Jurkat, Clone E6-1 (cell line): Measurements from ENCODE around the gene VILL.

Experiments used
- DNase-seq: peaks from one replicate; pipeline ENCODE4 v3.0.0-alpha.2; 2011; ENCODE audit warnings: low read depth, low spot score
- H3K4me3 ChIP-seq: 2 replicates; pipeline ENCODE4 v1.5.1; 2011; ENCODE audit warnings: mild to moderate bottlenecking, low read length, control low read depth, moderate library complexity

Gene VILL

DNA sequence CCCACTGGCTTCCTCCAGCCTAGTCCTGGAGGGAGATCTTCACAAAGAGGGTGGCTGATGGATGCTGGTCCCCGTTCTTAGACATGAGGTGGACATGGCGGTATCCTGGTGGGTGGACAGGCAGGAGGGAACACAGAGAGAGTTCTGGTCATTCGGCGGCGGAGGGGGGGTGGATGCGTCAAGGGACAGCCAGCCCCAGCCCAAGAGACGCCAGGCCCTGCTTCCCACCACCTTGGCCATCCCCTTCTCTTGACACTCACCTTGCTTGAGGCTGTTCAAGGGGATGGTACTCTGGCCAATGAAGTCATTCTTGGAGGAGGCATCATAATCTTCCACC lies 17.1 kb downstream of the VILL start:
- no peak overlapping the region for H3K4me3 ChIP-seq
- no peak for DNase-seq

DNA sequence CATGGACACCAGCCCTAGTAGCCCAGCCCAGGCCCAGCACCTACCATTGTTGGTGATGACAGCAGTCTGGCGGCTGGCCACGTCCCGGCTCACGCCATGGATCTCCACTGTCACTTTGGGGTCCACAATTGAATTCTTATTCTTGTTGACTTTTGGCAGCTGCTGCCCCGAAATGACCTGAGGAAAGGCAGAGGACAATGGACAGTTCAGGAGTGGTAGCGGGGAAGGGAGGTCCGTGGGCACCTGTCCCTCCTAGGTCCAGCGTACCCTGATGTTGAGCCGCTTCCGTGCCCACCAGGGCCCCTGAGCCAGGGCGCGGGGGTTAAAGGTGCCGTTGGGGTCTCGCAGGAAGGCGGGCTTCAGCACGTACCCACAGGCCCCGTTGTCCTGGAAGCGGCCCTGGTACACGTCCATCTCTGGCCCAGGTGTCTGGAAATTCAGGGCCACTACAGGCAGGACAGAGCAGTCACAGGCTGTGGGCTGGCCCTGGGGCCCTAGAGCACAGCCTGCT lies 17.7 kb downstream of the VILL start:
- H3K4me3 ChIP-seq: no peak overlapping the region
- no peak for DNase-seq

DNA sequence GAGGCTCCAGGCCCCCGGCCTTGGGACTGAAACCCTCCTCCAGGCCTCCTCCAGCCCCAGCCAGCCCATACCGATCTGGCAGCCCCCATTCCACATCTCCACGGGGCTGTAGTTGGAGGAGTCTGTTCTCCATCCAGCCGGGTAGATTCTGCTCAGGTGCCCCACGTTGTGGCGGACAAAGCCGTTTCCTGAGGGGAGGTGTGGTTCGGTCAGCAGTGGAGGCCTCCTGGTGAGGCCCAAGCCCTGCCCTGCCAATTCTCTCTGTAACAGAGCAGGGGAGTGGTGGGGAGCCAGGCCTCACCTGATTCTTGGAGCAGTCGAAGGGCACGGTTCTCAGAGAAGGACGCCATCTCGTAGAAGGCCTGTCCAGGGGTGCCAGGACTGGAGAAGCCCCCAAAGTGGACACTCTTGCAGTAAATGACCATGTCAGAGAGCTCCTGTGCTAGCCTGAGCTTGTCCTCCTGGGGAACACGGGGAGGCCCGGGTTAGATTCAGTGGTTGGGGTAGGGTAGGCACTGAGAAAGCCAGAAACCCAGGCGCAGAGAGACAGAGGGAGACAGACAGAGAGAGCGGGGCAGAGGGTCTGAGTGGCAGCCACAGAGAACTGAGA lies 18.5 kb downstream of the VILL start:
- H3K4me3 ChIP-seq: no peak overlapping the region
- DNase-seq: no peak

DNA sequence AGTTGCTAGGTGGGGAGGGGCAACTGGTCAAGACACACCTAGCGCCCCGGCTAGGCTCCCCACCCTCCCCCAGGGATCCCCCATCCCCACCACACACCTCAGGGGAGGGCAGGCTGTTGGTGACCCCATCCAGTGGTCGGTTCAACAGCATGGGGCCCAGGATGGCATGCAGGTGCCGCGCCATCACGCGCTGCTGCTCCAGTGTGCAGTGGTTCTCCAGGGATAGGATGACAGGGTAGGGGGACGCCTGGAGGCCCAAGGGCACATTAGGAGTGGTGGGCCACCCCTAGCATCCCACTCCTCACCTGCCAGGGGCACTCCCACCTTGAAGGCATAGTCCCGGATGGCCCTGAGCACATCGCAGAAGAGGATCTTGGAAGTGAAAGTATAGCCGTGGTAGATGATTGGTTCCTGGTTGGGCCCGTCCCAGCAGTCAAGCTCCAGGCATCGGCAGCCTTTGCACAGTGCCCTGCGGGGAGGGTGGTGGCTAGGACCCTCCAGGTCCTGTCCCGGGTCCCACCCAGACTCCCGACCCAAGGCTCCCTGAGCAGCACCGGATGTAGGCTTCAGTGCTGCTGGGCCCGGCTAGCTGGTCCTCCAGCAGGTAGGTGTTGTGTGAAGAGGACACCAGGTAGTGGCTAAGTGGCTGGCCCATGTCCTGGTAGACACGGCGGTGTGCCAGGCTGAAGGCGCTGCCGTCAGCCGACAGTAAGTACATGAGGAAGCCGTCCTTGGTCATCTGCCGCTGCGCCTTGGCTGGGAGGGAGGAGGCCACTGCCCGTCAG lies 19.4 kb downstream of the VILL start:
- DNase-seq: no peak
- H3K4me3 ChIP-seq: no peak overlapping the region

DNA sequence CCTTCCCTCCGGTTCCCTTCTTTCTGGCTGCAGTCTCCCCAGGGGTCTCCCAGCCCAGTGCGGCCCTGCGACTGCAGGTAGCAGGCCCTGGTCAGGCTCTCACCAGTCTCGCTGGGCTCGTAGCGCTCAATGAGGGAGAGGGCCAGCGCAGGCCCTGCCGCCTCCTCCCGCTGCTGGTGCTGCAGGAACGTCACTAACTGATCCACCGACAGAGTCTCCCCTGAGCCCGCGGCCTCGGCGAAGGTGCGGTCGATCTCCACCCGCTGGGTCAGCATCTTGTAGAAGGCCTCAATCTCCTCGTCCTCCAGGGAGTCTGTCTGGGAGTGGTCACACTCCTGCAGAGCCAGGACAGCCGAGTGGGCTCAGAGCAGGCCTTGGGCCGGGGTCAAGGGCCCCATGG lies 20.5 kb downstream of the VILL start:
- no peak for DNase-seq
- no peak overlapping the region for H3K4me3 ChIP-seq

DNA sequence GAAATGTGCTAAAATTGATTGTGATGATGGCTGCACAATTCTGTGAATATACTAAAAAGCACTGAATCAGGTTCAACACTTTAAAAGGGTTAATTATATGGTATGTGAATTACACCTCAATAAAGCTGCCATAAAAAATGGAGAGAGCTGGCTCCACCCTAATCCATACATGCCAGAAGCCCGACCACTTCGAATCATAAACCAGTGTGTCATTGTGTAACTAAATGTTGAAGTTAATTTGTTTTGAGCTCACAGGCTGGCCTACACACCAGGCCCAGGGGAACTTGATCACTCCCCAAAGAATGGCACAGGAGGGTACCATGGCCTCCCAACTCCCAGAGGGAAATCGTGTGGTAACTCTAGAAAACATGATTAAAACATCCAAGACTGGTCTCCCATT lies 24.9 kb downstream of the VILL start:
- no peak for DNase-seq

DNA sequence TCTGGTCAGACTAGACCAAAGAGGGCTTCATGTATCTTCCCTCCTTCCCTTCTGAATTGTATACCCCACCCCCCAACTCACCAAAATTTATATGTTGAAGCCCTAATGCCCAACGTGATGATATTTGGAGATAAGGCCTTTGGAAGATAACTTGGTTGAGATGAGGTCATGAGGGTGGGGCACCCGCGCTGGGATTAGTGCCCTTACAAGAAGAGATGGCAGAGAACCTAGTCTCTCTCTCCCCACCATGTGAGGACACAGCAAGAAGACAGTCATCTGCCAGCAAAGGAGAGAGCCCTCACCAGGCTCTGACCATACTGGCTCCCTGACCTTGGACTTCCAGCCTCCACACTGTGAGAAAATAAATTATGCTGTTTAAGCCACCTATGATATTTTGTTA lies 25.4 kb downstream of the VILL start:
- DNase-seq: no peak
- H3K4me3 ChIP-seq: no peak overlapping the region

More for the DNA sequence above, 24.9 kb downstream of the VILL start:
- no peak overlapping the region for H3K4me3 ChIP-seq

DNA sequence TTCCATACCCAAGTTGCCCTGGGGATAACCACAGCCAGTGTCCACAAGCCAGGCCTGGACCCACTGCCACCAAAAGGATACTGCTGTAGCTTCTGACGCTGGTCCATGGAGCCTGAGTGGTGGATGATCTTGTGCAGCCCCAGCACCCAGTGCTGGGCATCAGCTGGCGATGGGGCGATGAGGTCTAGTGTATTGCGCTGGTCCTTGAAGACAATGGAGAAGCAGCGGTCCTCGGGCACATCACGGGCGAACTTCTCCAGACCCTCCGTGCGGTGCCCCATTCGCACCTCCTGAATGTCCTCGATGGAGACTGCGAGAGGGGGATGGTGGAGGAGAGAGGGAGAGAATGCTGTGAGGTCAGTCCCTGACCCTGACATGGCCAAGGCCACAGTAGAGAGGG lies 25.8 kb downstream of the VILL start:
- no peak overlapping the region for H3K4me3 ChIP-seq
- no peak for DNase-seq

DNA sequence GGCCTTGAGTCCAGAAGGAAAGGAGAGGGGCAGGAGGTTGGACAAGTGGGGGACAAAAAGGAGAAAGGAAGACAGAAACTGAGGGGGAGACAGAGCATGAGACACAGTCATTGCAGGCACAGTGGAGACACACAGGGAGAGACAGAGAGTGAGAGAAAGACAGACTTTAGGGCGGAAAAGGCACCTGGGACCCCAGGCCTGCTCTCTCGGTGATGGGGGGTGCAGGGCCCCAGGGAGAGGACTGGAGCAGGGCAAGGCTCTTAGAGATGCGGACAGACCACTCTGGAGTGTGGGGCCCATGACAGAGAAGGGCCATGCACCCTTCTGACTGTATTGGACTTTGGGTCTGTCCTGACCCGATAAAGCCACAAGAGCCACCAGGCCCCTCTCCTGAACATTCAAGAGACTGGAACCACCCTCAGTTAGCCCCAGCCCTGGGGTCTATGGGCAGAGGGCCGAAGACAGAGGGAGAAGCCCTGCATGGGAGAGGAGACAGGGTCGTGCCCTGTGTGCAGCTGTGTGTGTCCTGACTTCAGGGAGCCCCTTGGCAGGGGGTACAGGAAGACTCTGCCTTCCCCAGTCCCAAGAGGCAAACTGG lies 26.4 kb downstream of the VILL start:
- DNase-seq: no peak
- H3K4me3 ChIP-seq: no peak overlapping the region

DNA sequence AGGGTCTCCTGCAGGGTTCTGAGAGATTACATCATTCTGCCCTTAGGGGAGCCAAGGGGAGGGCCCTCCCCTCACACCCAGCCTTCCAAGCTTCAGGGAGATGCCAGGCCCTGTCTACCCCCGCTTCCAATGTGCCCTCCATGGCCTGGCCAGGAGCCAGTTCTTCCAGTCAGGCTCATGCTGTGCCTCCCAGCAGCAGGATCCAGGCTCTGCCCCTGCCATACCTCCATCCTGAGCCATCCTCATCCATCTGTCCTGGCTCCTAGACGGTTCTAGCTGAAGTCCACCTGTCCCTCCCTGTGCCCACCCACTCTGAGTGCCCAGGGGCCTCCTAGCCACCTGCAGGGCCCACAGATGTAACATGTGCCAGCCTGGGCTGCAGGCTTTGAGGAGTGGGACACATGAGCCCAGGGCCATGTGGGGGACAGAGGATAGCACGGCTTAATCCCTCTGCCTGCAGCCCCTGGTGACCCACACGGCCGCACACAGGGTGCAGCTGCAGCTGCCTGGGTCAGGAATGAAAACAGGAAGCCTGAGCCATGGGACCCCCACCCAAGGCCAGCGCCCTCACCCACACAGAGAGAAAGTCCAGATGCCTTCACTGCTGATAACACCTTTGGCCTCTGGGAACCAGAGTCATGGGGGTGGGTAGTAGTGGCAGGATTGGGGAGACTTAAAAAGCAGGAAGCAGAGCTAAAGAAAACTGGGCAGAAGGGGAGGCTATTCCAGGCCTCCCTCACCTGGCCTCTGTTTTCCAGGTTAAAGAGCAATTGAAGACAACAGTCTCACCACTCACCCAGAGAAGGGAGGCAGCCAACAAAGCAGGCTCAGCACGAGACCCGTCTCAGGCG lies 27.1 kb downstream of the VILL start:
- DNase-seq: no peak
- no peak overlapping the region for H3K4me3 ChIP-seq

DNA sequence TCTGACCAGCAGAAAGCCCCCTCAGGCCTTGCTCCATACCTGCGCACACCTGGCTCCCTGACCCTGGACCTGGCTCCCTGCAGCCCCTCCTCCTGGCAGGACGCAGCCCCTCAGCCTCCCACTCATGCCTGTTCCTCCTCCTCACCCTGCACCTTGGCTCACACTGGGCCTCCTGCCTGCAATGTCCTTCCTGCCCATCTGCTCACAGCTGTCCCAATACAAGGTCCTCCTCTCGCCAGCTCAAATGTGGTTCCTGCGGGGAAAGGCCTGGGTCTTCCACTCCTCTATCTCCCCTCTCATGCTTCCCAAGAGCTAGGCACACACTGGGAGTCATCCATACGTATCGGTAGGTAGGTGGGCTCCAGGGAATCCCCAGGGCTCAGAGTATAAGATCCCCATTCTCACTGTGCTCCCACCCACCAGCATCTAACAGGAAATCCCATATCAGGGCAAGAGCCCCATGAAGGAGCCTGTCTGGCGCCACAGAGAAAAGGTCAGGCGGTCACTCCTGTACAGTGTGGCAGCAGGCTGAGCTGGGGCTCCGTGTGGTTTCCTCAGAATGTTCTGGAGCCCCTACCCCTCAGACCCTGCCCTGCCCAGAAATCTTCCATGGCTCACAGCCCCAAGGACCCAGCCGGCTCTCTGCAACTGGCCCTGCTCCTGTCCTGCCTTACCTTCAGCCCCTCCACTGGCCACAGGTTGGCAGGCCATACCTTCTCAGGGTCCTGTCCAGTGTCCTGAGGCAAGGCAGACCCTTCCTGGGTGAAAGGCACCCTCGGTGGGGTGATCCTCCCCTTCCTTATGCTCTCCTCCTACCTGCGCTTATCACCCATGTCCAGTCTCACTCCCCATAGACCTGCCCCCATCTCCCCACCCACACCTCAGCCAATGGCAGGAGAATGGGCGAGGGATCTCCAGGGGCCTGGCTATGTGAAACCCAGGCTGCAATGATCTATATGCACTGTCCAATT lies 28.0 kb downstream of the VILL start:
- no peak for DNase-seq

DNA sequence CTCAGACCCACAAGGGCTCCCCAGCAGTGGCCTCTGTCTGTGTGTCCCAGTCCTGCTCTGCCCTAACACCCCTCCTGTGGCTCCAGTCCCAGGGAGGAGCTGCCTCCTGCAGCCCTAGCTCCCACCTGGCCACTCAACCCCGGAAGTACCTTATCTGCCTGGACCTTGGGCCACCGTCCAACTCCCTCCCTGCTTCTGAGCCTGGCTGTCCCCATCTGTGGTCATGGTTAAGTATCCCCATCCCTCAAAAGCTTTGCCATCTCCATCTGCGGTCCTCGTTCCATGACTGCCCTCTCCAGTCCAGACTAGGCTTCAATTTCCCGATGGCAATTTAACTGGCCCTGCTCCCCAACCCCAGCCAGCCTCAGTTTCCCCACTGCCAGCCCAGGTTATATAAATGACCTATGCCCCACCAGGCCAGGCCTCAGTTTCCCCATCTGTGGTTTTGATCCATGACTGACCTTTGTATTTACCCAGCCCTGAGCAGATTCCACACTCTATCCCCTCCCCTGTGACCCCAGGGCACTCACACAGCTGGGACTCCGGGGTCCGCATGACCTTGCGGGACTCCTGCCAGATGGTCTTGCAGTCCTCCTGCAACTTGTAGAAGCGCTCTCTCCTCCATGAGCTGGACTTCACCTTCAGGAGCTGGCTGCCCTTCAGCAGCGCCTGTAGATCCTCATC lies 29.2 kb downstream of the VILL start:
- no peak overlapping the region for H3K4me3 ChIP-seq
- no peak for DNase-seq

More for the DNA sequence above, 28.0 kb downstream of the VILL start:
- no peak overlapping the region for H3K4me3 ChIP-seq

DNA sequence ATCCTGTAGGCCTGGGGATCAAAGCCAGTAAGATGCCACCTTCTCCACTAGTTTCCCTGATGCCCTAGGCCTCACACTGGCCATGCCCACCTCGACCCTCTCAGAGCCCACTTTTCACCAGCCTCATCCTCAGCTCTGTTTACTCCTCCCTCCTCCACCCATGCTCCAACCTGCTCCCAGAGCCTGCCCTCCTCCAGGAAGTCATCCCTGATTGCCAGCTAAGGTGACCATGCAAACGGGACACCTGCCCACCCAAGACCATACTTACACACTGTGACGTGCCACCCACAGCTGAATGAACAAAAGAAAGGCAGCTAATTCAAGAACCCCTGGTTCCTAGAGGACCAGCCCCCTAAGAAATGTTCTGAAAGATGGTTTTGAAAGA lies 29.7 kb downstream of the VILL start:
- no peak for DNase-seq
- no peak overlapping the region for H3K4me3 ChIP-seq

DNA sequence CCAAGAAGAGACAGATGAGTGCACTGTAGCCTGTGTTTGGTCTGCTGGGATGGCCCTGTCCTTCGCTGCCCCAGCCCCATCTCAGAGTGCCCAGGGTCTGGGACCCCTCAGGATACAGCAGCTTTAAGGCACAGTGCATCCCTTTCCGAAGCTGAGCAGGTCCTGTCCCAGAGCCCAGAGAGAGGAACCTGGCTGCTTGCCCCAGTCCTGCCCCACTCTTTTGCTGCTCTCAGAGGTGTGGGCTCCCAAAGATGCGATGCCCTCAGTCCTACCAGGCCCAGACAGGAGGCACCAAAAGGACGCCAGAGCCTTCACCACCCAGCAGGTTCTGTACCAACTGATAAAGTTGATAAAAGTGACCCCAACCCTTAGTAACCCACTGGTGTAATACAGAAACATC lies 30.6 kb downstream of the VILL start:
- no peak overlapping the region for H3K4me3 ChIP-seq
- DNase-seq: no peak

DNA sequence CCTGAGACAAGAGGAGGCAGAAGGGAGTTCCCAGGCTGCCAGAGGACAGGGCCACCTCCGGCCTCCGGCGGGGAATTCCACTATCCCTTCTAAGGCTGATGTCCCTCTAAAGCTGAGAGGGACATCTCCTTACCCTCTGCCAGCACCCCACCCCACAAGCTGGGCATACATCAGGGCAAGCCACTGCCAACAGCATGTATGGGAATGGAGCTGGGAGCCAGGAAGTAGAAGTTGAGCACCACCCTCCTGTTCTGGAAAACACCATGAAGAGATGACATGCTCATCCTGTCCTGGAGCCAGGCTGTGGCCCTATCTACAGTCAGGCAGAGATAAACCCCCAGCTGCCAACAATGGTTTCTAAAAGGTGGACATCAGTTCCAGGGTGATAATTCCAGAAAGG lies 31.7 kb downstream of the VILL start:
- H3K4me3 ChIP-seq: no peak overlapping the region
- no peak for DNase-seq

DNA sequence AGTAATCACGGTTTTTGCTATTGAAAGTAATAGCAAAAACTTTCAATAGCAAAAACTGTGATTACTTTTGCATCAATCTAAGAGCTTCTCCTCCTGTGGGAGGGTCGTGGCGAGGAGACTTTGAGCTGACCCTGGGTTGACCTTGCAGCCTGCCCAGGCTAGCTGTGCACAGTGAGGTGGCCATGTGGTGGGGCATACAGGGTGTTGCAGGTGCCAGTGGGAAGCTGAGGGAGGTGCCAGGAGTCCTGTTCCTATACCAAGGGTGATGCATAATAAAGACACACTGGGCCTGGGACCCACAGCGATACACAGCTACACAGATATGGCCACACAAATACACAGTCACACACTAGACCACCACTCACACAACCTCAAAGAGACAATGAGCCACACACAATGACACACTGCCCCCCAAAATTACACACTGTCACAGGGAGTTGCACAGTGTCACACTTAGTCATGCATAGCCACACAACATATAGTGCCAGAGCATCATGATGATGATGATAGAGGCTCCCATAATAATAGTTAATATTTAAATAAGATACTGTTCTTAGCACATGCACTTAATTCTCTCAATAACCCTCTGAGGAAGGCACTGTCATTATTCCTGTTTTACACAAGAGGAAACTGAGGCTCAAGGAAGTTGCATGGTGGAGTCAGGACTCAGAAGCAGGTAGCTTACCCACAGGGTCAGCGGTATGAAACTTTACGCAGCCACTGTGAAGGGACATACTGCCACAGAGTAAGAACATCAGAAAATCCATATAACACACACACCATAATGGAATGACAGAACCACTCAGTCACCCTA lies 32.5 kb downstream of the VILL start:
- no peak overlapping the region for H3K4me3 ChIP-seq
- no peak for DNase-seq

DNA sequence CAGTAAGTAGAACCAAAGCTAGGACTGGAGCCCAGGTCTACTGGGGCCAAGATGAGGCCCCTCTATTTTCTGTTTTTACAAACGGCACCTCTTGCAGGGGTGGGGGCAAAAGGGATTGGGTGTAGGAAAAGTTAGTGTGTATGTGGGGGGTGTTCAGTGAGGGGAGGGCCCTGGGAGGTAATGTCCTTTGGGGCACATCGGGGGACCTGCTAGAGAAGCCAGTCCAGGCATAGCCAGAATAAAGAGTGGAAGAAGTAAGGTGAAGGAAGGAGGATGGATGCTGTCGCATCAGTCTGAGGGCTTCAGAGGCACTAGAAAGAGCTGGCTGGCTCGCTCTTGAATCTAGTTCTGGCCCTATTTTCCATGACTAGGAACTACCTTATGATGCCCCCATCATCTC lies 36.3 kb downstream of the VILL start:
- DNase-seq: no peak
- no peak overlapping the region for H3K4me3 ChIP-seq
